ENCODE measurements around the gene PPA2.
"Not testable (repeated sequence)": the region's sequence is repeated elsewhere in the genome, so short reads cannot be mapped to it uniquely, and the experiment has no call there.

Gene PPA2

GRCh38 chr4:105417624-105418023, 56.2 kb downstream of the PPA2 start:
- Histone ChIP-seq H3K4me3 (ENCODE audit: low read length) (no peak overlapping the region), H3K36me3 (ENCODE audit: control insufficient read depth, insufficient read depth, low read length) (no peaks in the 10 kb centered on the region), H3K27me3 (ENCODE audit: control insufficient read depth, insufficient read depth, low read length) (no peaks in the 10 kb centered on the region), H3K27ac (ENCODE audit: low read depth, low read length) (no peak overlapping the region), H3K4me1 (ENCODE audit: control insufficient read depth, insufficient read depth, low read length) (no peaks in the 10 kb centered on the region), H3K9ac (ENCODE audit: low read length) (no peak overlapping the region)

- Histone ChIP-seq H3K36me3 (ENCODE audit: control insufficient read depth, insufficient read depth, low read length) (no peaks in the 10 kb centered on the region), H3K27me3 (ENCODE audit: control insufficient read depth, insufficient read depth, low read length) (no peaks in the 10 kb centered on the region), H3K4me3 (ENCODE audit: low read length) (no peak overlapping the region), H3K9ac (ENCODE audit: low read length) (no peak overlapping the region), H3K27ac (ENCODE audit: low read depth, low read length) (no peak overlapping the region), H3K4me1 (ENCODE audit: control insufficient read depth, insufficient read depth, low read length) (no peaks in the 10 kb centered on the region)
Measured at GRCh38 chr4:105415281-105415744, 58.5 kb downstream of the PPA2 start.

GRCh38 chr4:105414316-105414715, 59.5 kb downstream of the PPA2 start:
- no peaks in the 10 kb centered on the region for H3K36me3 ChIP-seq (ENCODE audit: control insufficient read depth, insufficient read depth, low read length)
- no peak overlapping the region for H3K9ac ChIP-seq (ENCODE audit: low read length)
- no peak overlapping the region for H3K27ac ChIP-seq (ENCODE audit: low read depth, low read length)

GRCh38 chr4:105409135-105409534, 64.7 kb downstream of the PPA2 start:
- not testable (repeated sequence) for H3K4me1 ChIP-seq (ENCODE audit: control insufficient read depth, insufficient read depth, low read length); H3K4me3 ChIP-seq (ENCODE audit: low read length); H3K36me3 ChIP-seq (ENCODE audit: control insufficient read depth, insufficient read depth, low read length); H3K9ac ChIP-seq (ENCODE audit: low read length); H3K27me3 ChIP-seq (ENCODE audit: control insufficient read depth, insufficient read depth, low read length); H3K27ac ChIP-seq (ENCODE audit: low read depth, low read length)

More at GRCh38 chr4:105414316-105414715, 59.5 kb downstream of the PPA2 start:
- Histone ChIP-seq H3K4me3 (ENCODE audit: low read length) (no peak overlapping the region), H3K4me1 (ENCODE audit: control insufficient read depth, insufficient read depth, low read length) (no peaks in the 10 kb centered on the region), H3K27me3 (ENCODE audit: control insufficient read depth, insufficient read depth, low read length) (no peaks in the 10 kb centered on the region)

GRCh38 chr4:105400901-105401677, 72.8 kb downstream of the PPA2 start:
- Histone ChIP-seq H3K4me3 (ENCODE audit: low read length) (no peak overlapping the region), H3K9ac (ENCODE audit: low read length) (no peak overlapping the region), H3K36me3 (ENCODE audit: control insufficient read depth, insufficient read depth, low read length) (peaks cover 4% of the 10 kb centered on the region), H3K27ac (ENCODE audit: low read depth, low read length) (no peak overlapping the region), H3K4me1 (ENCODE audit: control insufficient read depth, insufficient read depth, low read length) (no peaks in the 10 kb centered on the region), H3K27me3 (ENCODE audit: control insufficient read depth, insufficient read depth, low read length) (no peaks in the 10 kb centered on the region)

GRCh38 chr4:105399532-105400161, 74.2 kb downstream of the PPA2 start:
- Histone ChIP-seq H3K9ac (ENCODE audit: low read length) (no peak overlapping the region), H3K4me1 (ENCODE audit: control insufficient read depth, insufficient read depth, low read length) (no peaks in the 10 kb centered on the region), H3K36me3 (ENCODE audit: control insufficient read depth, insufficient read depth, low read length) (peaks cover 4% of the 10 kb centered on the region), H3K27ac (ENCODE audit: low read depth, low read length) (no peak overlapping the region), H3K27me3 (ENCODE audit: control insufficient read depth, insufficient read depth, low read length) (no peaks in the 10 kb centered on the region), H3K4me3 (ENCODE audit: low read length) (no peak overlapping the region)

GRCh38 chr4:105392858-105393257, 81.0 kb downstream of the PPA2 start:
- Histone ChIP-seq H3K4me1 (ENCODE audit: control insufficient read depth, insufficient read depth, low read length) (no peaks in the 10 kb centered on the region), H3K4me3 (ENCODE audit: low read length) (no peak overlapping the region), H3K27me3 (ENCODE audit: control insufficient read depth, insufficient read depth, low read length) (no peaks in the 10 kb centered on the region), H3K27ac (ENCODE audit: low read depth, low read length) (no peak overlapping the region), H3K9ac (ENCODE audit: low read length) (no peak overlapping the region), H3K36me3 (ENCODE audit: control insufficient read depth, insufficient read depth, low read length) (peaks cover 4% of the 10 kb centered on the region)

- Histone ChIP-seq H3K27ac (ENCODE audit: low read depth, low read length) (no peak overlapping the region), H3K4me1 (ENCODE audit: control insufficient read depth, insufficient read depth, low read length) (no peaks in the 10 kb centered on the region), H3K9ac (ENCODE audit: low read length) (no peak overlapping the region), H3K36me3 (ENCODE audit: control insufficient read depth, insufficient read depth, low read length) (no peaks in the 10 kb centered on the region), H3K4me3 (ENCODE audit: low read length) (no peak overlapping the region), H3K27me3 (ENCODE audit: control insufficient read depth, insufficient read depth, low read length) (no peaks in the 10 kb centered on the region)
Measured at GRCh38 chr4:105389167-105389566, 84.7 kb downstream of the PPA2 start.

GRCh38 chr4:105387466-105387865, 86.4 kb downstream of the PPA2 start:
- Histone ChIP-seq H3K36me3 (ENCODE audit: control insufficient read depth, insufficient read depth, low read length) (no peaks in the 10 kb centered on the region), H3K4me3 (ENCODE audit: low read length) (no peak overlapping the region), H3K9ac (ENCODE audit: low read length) (no peak overlapping the region), H3K4me1 (ENCODE audit: control insufficient read depth, insufficient read depth, low read length) (no peaks in the 10 kb centered on the region), H3K27ac (ENCODE audit: low read depth, low read length) (no peak overlapping the region), H3K27me3 (ENCODE audit: control insufficient read depth, insufficient read depth, low read length) (no peaks in the 10 kb centered on the region)

GRCh38 chr4:105386012-105386411, 87.8 kb downstream of the PPA2 start:
- Histone ChIP-seq H3K36me3 (ENCODE audit: control insufficient read depth, insufficient read depth, low read length) (no peaks in the 10 kb centered on the region), H3K27me3 (ENCODE audit: control insufficient read depth, insufficient read depth, low read length) (no peaks in the 10 kb centered on the region), H3K4me1 (ENCODE audit: control insufficient read depth, insufficient read depth, low read length) (no peaks in the 10 kb centered on the region), H3K9ac (ENCODE audit: low read length) (no peak overlapping the region), H3K27ac (ENCODE audit: low read depth, low read length) (no peak overlapping the region), H3K4me3 (ENCODE audit: low read length) (no peak overlapping the region)

- H3K27me3 ChIP-seq (ENCODE audit: control insufficient read depth, insufficient read depth, low read length) = no peaks in the 10 kb centered on the region
- no peak overlapping the region for H3K9ac ChIP-seq (ENCODE audit: low read length)
- no peak overlapping the region for H3K27ac ChIP-seq (ENCODE audit: low read depth, low read length)
- no peak overlapping the region for H3K4me3 ChIP-seq (ENCODE audit: low read length)
- H3K36me3 ChIP-seq (ENCODE audit: control insufficient read depth, insufficient read depth, low read length) = no peaks in the 10 kb centered on the region
- no peaks in the 10 kb centered on the region for H3K4me1 ChIP-seq (ENCODE audit: control insufficient read depth, insufficient read depth, low read length)
Measured at GRCh38 chr4:105374071-105374470, 99.8 kb downstream of the PPA2 start.

- no peaks in the 10 kb centered on the region for H3K27me3 ChIP-seq (ENCODE audit: control insufficient read depth, insufficient read depth, low read length)
- H3K27ac ChIP-seq (ENCODE audit: low read depth, low read length) = no peak overlapping the region
- H3K36me3 ChIP-seq (ENCODE audit: control insufficient read depth, insufficient read depth, low read length) = peaks cover 2% of the 10 kb centered on the region
- no peaks in the 10 kb centered on the region for H3K4me1 ChIP-seq (ENCODE audit: control insufficient read depth, insufficient read depth, low read length)
- H3K4me3 ChIP-seq (ENCODE audit: low read length) = no peak overlapping the region
- H3K9ac ChIP-seq (ENCODE audit: low read length) = no peak overlapping the region
Measured at GRCh38 chr4:105373324-105373723, 100.5 kb downstream of the PPA2 start.

GRCh38 chr4:105369988-105370387, 103.9 kb downstream of the PPA2 start:
- Histone ChIP-seq H3K27me3 (ENCODE audit: control insufficient read depth, insufficient read depth, low read length) (no peaks in the 10 kb centered on the region), H3K36me3 (ENCODE audit: control insufficient read depth, insufficient read depth, low read length) (peaks cover 2% of the 10 kb centered on the region), H3K27ac (ENCODE audit: low read depth, low read length) (no peak overlapping the region)

More at GRCh38 chr4:105369988-105370387, 103.9 kb downstream of the PPA2 start:
- Histone ChIP-seq H3K9ac (ENCODE audit: low read length) (no peak overlapping the region), H3K4me3 (ENCODE audit: low read length) (no peak overlapping the region), H3K4me1 (ENCODE audit: control insufficient read depth, insufficient read depth, low read length) (no peaks in the 10 kb centered on the region)

All from rectal smooth muscle tissue (tissue), 1 donor.